Prostate gland (tissue), 2 donors: ENCODE data around the gene BLNK.

Experiments
- POLR2A ChIP-seq: fragments of 450-650 bp; IDR thresholded peaks from one replicate; pipeline ENCODE4 v1.6.1; 2016; ENCODE audit warnings: antibody characterized with exemption, mild to moderate bottlenecking
- TF ChIP-seq, protein P1 (sequence below), 4 experiments: fragments of 200-600 bp in 2 of 4; fragments of 450-650 bp in 2 of 4; sonication (generic) in 2 of 4; IDR thresholded peaks; 1 replicate in 3 of 4; 2 replicates in 1 of 4; pipeline ENCODE4 v1.5.1; 2016 to 2019; ENCODE audit warnings: antibody characterized with exemption in 4 of 4, mild to moderate bottlenecking in 2 of 4, moderate library complexity in 2 of 4

DNA sequence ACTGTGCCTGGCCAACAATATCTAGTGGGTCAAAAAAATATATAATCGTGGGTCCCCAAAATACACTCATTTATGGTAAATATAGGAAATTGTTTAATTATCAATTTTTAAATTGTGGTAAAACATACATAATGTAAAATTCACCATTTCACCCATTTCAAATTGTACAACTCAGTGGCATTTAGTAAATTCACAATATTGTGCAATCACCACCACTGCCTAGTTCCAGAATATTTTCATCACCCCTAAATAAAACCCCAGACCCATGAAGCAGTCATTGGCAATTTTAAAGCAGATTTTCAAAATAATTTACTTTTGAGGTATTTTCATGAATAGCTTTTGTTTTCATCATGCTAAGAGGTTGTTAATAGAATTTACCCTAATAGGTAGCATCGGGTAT is 10.2 kb downstream of the BLNK start:
- TF ChIP-seq POLR2A = no peak
- TF ChIP-seq, protein P1, sequence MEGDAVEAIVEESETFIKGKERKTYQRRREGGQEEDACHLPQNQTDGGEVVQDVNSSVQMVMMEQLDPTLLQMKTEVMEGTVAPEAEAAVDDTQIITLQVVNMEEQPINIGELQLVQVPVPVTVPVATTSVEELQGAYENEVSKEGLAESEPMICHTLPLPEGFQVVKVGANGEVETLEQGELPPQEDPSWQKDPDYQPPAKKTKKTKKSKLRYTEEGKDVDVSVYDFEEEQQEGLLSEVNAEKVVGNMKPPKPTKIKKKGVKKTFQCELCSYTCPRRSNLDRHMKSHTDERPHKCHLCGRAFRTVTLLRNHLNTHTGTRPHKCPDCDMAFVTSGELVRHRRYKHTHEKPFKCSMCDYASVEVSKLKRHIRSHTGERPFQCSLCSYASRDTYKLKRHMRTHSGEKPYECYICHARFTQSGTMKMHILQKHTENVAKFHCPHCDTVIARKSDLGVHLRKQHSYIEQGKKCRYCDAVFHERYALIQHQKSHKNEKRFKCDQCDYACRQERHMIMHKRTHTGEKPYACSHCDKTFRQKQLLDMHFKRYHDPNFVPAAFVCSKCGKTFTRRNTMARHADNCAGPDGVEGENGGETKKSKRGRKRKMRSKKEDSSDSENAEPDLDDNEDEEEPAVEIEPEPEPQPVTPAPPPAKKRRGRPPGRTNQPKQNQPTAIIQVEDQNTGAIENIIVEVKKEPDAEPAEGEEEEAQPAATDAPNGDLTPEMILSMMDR (IDR thresholded peaks at IDR 0.05) = no peak
